Head of caudate nucleus (tissue), 42 donors: Measurements from ENCODE around the gene MGLL.
A peak's percentile ranks its signal among the peaks of the same experiment; 100 is the strongest.

Source experiments
- DNase-seq, 42 donors: peaks; one replicate each; pipeline versions ENCODE4 v3.0.0 to v3.0.0-alpha.2; 2020 to 2021; ENCODE audit warnings: mixed read lengths in 7 of 42
- intact Hi-C: fragments of 100-400 bp; cut with DNase I; formaldehyde crosslinking; loops from one replicate; pipeline ENCODE4 v1.15.0; 2022

Gene MGLL

DNA sequence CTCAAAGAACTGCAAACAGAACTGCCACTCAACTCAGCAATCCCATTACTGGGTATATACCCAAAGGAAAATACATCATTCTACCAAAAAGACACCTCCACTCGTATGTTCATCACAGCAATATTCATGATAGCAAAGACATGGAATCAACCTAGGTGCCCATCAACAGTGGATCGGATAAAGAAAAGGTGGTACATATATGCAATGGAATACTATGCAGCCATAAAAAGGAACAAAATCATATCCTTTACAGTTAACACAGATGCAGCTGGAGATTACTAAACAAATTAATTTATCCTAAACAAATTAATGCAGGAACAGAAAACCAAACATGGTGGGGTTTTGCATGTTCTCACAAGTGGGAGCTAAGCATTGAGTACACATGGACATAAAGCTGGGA is 27.3 kb downstream of the MGLL start:
- DNase-seq, result no peak

DNA sequence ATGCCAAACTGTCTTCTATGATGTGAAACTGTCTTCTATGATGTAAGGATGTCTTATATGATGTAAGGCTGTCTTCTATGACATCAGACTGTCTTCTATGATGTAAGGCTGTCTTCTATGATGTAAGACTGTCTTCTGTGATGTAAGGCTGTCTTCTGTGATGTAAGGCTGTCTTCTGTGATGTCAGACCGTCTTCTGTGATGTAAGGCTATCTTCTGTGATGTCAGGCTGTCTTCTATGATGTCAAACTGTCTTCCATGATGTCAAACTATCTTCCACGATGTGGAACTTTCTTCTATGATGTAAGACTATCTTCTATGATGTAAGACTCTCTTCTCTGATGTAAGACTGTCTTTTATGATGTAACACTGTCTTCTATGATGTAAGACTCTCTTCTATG is 27.9 kb downstream of the MGLL start:
- intact Hi-C loops, result no loop called here
- no peak for DNase-seq

More for the DNA sequence above, 27.3 kb downstream of the MGLL start:
- intact Hi-C loops, result no loop called here

DNA sequence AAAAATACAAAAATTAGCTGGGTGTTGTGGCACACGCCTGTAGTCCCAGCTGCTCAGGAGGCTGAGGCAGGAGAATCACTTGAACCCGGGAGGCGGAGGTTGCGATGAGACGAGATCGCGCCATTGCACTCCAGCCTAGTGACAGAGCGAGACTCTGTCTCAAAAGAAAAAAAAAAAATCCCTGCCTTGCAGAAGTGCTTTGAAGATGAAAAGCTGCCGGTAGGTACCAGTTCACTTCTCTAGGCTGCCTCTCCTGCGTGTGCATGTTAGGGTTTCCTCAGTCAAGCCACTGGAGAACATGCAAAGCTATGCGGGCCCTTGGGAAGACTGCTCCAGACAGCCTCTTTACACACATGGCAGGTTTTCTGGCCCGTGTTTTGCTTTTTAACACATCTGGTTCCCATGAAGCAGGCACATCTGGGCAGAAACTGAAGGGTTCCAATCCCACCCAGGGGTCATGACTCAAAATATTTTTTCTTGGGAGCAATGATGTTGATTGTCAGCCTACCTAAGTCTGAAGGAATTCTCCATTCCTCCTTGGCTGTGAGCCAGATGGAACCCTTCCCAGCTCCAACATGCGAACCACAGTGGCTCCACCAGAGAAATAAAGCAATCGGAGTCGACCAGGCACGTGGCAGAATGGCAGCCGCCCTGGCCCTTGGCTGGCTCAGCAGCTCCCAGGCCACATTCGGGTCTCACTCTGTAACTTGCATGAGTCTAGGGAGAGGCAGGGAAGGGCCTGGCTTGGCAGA is 29.6 kb downstream of the MGLL start:
- no peak for DNase-seq
- intact Hi-C loops, result no loop called here

DNA sequence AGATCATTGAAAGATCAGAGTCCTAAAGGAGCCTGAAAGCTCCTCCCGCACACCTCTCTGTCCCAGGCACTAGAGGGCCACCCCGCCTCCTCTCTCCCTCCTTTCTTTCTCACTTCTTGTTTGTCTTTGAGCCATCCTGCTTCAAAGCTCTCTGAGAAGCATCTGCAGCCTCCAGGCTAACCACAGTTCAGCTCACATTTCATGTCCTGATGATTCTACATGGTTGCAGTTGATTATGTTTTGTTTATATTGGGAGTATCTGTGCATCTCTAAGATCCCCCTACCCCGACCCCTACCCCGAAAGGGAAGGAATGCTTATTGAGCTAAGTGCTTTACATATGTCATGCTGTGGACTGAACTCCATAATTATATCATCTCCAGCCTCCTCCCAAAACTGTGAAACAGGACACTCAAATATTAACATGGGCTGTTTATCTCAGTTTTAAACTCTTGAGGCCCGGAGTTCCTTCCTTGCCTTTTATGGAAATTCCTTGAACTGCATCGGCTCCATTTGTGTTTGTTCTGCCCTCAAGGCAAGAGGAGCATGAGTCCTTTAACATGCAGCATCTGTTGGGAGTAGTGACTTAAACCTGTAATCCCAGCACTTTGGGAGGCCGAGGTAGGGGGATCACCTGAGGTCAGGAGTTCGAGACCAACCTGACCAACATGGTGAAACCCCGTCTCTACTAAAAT is 30.9 kb downstream of the MGLL start:
- intact Hi-C loops, result no loop called here
- DNase-seq, result peak in 1 of 42 donors; percentile 25

DNA sequence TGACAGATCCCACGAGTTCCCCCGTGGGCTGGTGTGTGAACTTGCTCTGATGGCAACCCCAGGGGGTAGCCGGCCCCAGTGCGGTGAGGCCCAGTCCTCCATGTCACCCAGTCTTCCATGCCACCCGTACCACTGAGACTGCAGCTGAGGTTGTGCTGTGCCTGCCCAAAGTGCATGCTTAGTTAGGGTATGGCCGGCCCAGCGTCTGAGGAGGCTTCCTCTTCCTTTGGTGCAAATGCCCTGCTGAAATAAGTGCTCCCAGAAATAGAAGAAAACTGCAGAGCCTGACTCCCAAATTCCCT is 31.5 kb downstream of the MGLL start:
- intact Hi-C loops, result no loop called here
- no peak for DNase-seq

DNA sequence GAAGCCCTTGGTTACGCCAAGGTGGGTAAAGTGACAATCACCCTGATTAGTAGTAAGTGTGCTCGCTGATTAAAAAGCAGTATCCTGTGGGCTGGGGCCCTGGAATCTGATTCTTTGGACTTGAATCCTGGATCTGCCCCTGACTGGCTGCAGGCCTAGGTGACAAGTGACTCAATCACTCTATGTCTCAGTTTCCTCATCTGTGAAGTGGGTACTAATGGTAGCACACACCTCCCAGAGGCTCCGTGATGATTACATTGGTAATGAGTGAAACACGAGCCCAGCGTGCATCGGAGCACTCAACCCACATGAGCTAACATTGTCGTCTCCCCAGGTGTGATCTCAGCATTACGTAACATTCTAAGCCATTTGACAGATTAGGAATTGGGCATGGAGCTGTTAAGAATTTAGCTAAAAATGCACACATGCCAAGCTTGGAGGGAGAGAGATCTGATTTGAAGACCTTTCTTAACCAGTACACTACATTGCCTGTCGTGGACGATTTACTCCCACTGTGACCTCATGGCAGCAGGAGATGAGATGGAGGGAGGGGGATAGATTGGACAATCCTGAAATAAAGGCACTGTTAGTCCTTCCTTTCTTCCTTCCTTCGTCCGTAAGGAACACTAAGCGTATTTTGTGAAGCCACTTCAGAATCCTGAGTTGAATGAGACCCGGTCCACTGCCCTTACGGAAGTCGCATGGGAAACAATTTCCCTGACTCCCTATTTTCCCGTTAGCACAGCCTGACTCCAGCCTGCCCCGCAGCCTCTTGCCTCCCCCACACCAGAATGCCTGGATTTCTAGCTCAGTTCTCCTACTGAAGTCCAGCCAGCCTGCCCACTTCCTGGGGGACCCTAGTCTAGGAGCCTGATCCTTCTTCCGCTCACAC is 32.1 kb downstream of the MGLL start:
- DNase-seq, result peak in 1 of 42 donors; percentile 37
- intact Hi-C loops, result no loop called here

DNA sequence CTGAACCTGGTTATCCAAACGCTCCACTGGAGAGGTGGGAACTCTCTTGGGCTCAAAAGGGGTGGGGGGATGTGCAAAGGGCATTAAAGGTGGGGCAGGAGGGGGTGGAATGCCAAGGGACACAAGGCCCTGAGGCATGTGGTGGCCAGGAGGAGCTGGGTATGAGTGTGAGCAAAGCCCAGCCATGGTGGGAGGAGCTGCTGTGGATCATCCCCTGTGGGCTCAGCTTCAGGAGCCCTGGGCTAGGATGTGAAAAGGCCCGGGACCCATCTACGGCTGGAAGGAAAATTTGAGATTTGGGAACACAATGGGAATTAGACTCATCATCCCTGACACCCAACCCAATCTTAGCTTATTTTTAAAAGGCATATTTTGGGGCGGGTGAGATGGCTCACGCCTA is 33.3 kb downstream of the MGLL start:
- DNase-seq, result no peak
- intact Hi-C loops, result no loop called here

DNA sequence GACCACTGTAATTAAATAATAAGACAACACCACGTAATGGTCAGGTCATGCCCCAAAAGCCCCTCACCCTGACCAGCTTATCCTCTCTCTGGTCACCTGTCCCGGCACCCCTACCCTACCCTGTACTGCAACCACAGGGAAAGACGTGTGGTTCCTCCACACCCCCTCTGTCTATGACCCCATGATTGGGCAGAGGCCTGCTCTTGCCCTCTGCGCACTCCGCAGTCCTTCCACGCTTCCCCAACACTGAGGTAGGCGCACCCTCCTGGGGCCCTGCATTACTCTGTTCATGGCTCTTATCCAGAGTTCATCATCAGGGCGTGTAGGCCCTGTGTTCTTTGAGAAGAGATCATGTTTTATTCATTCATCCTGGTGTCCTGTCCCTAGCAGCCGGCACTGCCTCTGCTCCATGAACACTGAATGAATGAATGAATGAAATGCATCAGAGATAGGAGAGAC is 33.8 kb downstream of the MGLL start:
- intact Hi-C loops, result no loop called here
- DNase-seq, result no peak

DNA sequence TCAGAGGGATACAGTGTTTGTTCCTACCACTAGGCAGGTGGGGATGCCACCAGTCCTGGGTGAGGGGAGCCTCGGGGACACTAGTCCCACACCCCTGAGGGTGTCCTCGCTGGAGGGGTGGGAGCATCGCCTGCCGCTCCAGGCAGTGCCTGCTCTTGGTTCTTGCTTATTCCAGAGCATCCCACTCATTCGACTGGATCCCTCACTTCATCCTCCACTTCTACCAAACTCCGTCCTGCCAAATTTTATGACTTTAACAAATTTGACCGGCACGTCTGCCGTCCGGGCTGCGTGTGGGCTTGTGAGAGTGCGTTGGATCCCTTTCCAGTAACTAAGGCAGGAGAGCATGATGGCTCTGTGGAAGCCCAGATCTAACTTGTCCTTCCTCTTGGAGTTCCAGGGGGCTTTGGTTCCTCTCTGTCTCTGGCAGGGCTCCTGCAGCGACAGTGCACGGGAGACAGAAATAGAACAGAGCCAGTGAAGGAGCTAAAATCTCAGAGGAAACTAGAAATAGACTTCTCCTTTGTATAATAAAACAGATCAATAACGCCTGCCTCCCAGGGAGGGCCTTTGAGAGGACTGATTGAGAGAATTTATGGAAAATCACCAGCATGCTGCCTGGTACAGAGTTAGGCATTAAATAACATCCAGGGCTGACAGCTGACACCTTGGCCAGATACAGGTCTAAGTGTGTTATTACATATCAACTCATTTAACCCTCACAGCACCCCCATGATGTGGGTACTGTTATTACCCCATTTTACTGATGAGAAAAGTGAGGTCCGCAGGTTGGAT is 34.5 kb downstream of the MGLL start:
- DNase-seq, result no peak
- intact Hi-C loops, result no loop called here

DNA sequence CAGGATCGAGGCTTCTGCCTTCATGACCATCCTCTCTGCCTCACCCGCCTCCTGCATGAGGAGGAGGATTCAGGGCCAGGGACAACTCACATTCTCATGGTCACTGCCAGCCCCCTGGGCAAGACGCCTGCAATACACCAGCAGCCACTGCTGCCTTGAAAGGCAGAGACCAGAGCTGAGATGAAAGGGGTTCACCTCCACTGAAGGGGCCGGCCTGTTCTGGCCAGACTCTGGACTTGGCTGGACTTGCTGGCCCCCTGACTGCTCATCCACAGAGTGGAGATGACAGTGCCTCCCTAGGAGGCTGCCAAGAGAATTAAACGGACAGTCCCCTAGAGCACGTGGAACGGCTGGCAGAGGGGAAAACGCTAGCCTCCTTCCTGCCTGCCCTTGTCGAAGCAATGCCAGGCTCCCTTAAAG is 35.2 kb downstream of the MGLL start:
- intact Hi-C loops, result no loop called here
- DNase-seq, result peak in 40 of 42 donors; percentile 21 to 84 (median 58)

DNA sequence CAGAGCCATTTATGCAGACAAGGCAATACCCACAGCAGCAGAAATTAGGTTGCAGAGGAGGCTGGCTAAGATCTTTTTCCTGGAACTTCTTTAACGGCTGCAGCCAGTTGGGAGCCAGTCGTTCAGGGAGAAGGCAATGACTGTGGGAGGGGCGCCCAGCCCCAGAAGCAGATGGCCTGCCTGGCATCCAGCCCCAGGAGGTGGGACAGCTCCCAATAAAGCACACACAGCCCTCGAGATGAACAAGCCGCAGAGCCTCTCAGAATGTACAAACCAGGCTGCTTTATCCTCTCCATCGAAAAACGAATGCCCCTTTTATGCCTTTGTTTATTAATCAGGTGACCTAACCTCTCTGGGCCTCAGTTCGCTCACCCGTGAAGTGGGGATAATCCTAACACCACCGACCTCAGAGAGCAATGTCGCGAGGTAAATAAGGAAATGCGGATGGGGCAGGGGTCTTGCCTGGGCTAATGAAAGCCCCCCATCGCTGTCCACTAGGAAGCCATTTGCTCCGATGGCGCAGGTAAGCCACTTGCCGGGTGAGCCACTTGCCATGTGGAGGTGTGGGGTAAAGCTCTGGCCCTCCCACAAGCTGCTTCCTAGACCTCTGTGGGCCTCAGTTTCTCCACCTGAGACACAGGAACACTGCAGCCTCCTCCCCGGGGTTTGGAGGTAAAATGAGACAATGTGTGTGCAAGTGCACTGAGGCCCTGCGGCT is 35.8 kb downstream of the MGLL start:
- DNase-seq, result peak; percentile 35 to 86 (median 69)
- intact Hi-C loops, result no loop called here

DNA sequence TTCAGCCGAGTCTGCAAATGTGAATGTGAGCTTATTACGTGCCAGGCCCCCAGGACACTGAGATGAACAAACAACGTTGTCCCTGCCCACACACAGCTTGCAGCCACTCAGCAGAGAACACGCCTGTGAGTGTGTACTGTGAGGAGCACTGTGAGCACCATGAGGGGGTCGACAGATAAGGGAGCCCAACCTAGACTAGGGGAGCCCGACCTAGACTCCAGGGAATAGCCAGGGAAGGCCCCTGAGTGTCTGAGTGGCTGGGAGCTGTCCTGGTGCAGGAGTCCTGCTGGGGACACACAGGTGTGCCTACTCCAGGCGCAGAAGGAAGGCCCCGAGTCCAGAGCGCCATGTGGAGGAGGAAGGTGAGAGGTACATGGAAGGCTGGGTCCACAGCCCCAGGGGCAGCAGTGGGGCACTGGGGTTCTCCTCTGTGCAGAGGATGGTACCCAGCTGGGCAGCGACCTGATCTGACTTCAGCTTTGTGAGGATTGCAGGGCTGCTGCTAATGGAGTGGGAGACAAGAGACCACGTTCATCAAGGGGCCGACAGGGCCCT is 36.5 kb downstream of the MGLL start:
- intact Hi-C loops, result no loop called here
- DNase-seq, result no peak

DNA sequence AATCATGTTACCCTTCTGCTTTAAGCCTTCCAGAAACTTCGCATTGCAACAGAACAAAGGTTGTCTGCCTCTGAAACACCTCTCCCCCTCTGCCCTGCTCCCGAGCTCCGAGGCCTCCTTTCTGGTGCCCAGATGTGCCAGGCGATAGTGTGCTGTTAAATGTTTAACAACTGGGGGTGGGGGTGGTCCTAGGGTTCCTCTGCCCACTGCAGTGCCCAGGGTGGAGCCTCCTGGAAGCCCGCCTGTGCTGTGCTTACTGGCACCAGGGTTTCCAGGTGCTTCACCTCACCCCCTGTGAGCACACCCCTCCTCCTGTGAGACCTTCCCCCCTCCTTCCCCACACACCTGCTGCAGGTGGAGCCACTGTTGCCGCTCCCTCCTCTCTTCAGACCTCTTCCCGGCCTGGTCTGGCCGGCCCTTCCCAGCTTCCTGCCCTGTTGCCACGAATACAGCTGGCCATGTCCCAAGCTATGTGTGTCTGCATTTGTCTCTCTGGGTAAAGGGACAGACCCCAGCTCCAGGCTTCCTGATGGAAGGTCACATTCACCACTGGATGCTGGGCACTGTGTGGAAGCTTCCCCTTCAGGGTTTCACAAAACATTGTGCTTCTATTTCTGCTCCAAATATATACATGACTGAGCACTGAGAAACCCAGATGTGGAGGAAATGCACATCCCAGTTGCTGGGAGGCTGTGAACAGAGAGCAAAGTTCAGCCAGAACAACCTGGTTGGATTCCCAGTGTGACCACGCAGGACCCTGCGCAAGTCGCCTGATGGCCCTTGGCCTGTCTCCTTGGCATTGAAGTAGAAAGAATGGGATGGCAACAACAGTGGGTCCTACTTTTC is 37.2 kb downstream of the MGLL start:
- intact Hi-C loops, result no loop called here

DNA sequence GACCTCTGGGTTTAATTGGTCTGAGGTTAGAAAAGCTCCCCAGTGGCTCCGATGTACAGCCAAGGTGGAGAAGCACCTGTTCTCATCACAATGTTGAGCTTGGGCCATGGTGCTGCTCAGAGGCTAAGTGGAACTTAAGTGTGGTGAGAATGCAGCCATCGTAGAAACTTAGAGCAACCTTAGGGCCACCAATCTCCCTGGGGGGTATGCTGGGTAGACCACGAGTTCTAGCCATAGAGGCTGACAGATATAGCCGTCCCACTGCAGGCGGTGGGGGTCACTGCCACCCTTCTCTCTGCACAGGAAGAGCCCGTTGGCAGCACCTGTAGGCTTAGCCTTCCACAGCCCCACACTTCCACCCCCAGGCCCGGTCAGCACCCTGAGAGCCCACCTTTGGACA is 38.0 kb downstream of the MGLL start:
- DNase-seq, result no peak
- intact Hi-C loops, result no loop called here

More for the DNA sequence above, 37.2 kb downstream of the MGLL start:
- DNase-seq, result no peak

DNA sequence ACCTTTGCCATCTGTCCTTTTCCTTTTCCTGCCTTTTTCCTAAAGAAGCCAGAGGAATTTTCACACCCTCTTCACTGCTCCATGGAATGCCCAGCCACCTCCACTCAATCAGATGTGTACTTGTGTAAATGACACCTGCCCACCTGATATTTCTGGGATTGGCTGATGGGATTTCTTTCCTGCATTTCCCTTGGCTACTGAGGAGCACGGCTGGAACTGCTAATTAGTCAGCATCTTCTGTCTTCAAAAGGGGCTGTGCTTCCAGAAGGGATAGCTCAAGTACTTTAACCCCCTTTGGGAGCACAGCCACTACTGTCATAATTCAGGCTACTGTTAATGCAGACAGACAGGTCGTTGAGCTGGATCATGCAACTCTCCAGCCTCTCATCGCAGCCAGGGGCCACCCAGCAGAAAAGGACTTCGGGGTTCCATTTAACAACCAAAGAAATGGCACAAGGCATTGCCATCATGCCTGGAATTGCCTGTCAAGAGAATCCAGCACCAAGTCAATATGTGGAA is 38.6 kb downstream of the MGLL start:
- peak in 1 of 42 donors; percentile 8 for DNase-seq
- intact Hi-C loops, result no loop called here

DNA sequence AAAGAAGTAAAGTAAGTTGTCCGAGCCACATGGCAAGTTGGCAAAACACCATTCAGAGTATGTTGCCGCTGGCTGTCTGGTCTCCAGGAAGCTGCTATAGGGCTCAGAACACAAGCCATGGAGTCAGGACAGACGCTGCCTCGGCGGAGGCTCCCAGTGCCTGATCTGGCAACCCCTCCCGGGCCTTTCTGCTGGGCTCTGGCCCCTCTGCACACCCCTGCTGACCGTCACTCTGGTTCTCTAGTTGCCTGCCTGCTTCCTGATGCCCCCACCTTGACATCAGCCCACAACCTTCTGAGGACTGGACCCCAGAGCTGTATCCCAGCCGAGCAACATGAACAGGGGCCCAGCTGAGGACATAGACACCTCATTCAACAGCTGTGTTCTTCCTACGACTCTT is 39.1 kb downstream of the MGLL start:
- DNase-seq, result peak in 1 of 42 donors; percentile 20
- intact Hi-C loops, result no loop called here

DNA sequence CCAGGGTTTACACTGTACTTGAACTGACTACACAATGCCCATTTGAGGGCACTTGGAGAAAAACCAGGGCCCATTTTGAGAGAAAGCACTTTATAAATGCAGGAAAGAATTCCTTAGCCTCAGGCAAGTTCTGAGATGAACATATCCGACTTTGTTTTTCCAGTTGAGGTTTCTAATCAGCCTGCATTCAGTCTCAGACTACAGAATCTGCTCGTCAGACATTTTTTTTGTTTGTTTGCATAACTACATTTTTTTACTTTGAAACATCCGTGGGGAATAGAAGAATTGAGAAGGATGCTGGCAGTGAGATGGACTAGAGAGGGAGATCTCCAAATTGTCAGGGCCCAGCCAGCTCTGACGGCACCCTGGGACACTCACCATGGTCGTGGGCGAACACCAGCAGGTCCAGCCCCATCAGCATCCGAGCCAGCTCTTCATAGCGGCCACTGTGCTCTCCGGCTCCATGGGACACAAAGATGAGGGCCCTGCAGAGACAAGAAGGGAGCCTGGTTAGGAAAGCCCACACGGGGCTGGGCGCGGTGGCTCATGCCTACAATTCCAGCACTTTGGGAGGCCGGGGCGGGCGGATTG is 40.8 kb downstream of the MGLL start:
- DNase-seq, result no peak
- intact Hi-C loops, result no loop called here
